ENCODE measurements around the gene TXNDC16. TPM values are rescaled to one million over a fixed set of nuclear protein-coding genes. Genes with fewer than 3 reads are reported as not detected.

TXNDC16 gene
- total RNA-seq, 1 donor from 2014 or later: 10.2 TPM

DNA sequence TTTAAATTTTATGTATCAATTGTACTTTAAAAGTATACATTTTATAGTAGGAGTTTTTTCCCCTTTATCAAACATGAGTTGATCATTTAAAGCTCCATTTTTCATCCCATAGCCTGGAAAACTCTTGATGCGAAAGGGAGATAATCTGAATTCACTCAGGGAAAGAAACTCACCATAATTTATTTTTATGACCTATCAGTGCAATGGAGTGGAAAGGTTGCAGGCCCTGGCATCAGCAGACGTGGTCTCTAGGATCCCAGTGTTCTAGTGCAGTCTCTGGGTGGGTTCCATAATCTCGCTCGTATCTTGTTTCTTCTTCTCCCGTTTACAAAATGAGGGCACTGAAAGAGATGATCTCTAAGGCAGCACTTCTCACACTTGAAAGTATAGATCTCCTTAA is 153.2 kb downstream of the TXNDC16 start:
- intact Hi-C loops (cut with micrococcal nuclease): no loop called here

DNA sequence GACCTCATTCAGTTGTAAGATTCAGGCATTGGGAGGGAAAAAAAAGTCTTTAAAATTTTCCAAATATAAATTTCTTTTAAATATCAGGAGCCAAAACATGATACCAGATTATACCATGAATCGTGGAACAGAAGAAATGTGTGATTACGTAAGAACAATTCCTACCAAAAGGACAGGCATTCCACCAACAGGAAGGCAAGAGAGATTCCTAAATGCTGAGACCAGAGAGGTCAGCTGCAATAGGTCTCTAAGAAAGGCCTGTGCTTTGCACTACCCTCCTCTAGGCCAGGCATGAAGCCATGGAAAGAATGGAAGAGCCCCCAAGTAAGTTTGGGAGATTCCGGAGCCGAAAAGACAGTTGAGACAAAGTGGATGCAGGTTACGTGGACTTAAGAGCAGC is 154.5 kb downstream of the TXNDC16 start:
- intact Hi-C loops (cut with micrococcal nuclease): no loop called here

- intact Hi-C loops (cut with micrococcal nuclease): no loop called here
Observed at GRCh38 chr14:52395728-52396127, 156.6 kb downstream of the TXNDC16 start.

GRCh38 chr14:52391881-52392615 is 160.3 kb downstream of the TXNDC16 start:
- intact Hi-C loops (cut with micrococcal nuclease): no loop called here

Other genes with a start within 250 kb of the TXNDC16 start
- 136 and 140 TPM in 2 replicates for gene PTGER2, start 238.2 kb downstream of the TXNDC16 start, total RNA-seq
- gene GPR137C, start 331 bp upstream of the TXNDC16 start, total RNA-seq: 0.32 and 0.47 TPM in 2 replicates
- gene ERO1A, start 143.1 kb upstream of the TXNDC16 start, total RNA-seq: 157 and 162 TPM in 2 replicates
- 96.6 and 99.0 TPM in 2 replicates for gene PSMC6, start 154.7 kb upstream of the TXNDC16 start, total RNA-seq
- gene STYX, start 177.7 kb upstream of the TXNDC16 start, total RNA-seq: 22.9 and 24.3 TPM in 2 replicates
- gene GNPNAT1, start 239.1 kb upstream of the TXNDC16 start, total RNA-seq: 14.0 TPM in 2 replicates